Measurements from ENCODE around the gene CHRNA1. TPM values are rescaled to one million over a fixed set of nuclear protein-coding genes. Genes with fewer than 3 reads are reported as not detected.
A peak's percentile ranks its signal among the peaks of the same experiment; 100 is the strongest.

The CHRNA1 gene
- polyA plus RNA-seq, 10 donors = 81.4 to 162 (median 130) TPM

DNA sequence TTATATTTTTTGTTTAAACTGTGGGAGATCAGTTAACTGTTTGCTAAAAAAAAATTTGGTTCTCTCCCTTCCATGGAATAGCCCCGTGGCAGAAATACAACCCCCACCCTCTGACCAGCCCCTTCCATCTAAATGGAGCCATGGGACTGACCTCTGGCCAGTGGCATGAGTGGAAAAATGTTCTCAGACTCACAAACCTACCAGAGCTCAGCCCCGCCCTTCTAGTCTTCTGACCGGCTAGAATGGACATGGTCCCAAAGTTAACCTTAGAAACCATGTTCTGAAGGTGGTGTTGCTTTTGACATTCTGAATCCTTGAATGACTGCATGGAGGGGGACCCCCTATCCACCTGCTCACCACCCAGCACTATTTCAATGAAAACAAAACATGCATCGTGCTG, 1.3 kb upstream of the CHRNA1 start:
- DNase-seq = no peak

DNA sequence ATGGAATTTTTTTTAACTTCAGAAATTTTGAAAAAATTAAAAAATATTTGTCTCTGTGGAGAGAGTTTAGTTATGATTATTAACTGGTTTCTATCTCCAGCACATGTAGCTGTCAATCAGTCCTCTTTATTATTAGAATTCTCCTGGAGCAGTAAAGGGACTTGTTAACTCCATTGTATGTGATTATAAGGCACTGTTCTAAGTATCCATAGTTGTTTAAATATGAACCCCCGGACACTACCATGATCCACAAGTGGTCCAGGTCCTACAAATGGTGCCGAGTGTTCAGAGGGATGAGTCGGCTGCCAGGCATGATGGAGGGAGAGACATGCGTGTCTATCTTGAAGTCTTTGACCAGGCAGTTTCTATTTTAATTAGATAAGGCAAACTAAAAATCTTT, 492 bp downstream of the CHRNA1 start:
- no peak for DNase-seq

DNA sequence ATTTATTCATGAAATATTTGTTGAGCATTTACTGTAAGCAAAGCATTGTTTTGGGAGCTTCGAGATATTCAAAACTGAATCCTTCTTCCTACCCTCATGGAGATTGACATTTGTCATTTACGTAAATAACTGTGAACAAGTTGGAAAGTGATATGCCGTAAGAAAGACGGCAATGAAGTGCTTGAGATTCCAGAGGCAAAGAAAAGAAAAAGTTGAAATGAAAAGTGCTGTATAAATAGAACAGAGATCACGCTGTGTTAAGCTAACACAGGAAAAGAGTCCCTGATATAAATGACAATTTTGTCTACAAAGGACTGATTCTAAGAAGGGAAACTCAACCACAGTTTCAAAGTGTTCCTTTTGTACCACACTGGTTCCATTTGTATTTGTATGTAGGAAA, 1.8 kb downstream of the CHRNA1 start:
- no peak for DNase-seq

DNA sequence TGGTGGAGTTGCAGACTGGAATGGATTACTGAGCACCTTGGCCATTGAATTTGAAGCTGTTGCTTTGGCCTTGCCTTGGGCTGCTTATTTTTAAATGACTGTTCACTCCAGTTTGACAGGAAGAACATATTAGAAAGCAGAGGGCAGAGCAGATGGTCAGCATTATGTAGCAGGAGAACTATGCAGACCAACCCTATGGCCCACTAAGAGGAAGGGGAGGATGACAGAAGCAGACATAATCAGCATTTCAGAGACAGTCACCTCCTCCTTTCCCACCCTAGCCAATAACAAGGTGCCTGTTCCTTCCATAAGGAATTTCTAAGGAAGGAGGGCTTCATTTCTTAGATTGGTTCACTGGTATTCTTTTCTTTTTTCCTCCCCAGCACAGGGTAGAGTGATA, 2.4 kb downstream of the CHRNA1 start:
- DNase-seq = peak in 1 of 3 donors; percentile 38

DNA sequence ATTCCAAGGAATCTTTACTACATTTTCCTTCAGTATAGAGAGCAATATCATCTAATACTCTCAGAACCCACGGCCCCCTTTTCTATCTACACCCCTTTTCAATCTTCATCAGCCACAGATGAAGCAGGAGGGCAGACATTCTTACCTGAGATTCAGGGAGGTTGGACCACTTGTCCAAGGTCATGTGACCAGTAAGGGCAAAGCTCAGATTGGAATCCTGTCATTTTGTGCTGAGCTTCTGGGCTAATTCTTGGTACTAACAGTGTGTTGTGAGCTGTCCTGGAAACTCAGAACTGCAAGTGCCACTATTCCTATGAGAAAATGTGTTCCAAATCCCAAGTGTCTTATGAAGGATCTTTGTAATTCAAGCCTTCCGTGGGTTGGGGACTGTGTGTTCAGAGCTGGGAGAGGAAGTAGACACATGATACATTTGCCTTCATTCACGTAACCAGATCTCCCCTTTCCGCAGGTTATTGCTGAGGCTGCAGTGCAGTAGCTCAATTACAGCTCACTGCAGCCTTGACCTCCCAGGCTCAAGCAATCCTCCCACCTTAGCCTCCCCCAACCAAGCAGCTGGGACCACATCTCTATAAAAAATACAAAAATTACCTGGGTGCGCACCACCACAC, 3.3 kb downstream of the CHRNA1 start:
- no peak for DNase-seq

DNA sequence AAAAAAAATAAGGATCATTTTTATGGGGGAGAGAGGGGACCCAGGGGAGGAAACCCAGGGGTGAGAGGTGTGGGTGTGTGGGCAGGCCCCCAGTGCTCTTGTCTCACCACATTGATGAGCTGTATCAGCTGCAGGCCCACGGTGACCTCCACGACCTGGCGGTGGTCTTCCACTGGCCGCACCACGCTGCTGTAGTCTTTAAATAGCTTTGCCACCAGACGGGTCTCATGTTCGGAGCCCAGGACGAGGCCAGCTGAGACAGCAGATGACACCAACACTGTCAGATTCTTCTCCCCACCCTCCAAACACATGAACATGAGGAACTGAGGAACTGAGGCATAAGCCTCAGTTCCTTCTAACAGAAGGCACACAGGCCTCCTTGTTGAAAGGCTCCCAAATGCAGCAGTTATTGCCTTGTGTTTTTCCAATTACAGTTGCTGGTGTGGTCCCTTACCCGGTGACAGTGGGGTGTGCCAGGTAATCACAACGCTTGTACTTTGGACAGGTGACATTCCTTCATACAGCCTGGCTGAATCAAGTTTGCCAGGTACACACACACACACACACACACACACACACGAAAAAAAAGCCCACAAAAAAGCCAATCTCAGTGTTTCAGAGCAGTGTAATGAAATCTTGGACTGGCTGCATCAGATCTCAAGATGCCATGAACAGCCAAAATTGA, 4.7 kb downstream of the CHRNA1 start:
- DNase-seq = no peak

DNA sequence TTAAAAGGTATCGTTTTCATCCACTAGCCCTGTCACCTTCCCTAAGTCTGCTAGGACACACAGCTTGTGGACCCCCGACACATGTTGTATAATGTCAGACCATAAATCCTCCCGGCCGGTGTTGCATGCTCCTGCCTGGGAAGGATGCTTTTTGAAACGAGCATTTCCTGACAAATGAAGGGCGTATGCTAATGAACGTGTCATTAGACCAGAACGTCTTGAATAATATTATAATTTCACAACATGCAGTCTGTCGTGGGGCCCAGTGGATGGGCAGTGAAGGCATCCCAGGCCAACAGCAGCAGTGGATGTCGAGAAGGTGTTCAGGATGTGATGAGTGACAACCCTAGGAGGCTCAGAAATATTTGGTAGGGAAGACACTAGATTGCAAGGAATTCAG, 7.5 kb downstream of the CHRNA1 start:
- DNase-seq = no peak

DNA sequence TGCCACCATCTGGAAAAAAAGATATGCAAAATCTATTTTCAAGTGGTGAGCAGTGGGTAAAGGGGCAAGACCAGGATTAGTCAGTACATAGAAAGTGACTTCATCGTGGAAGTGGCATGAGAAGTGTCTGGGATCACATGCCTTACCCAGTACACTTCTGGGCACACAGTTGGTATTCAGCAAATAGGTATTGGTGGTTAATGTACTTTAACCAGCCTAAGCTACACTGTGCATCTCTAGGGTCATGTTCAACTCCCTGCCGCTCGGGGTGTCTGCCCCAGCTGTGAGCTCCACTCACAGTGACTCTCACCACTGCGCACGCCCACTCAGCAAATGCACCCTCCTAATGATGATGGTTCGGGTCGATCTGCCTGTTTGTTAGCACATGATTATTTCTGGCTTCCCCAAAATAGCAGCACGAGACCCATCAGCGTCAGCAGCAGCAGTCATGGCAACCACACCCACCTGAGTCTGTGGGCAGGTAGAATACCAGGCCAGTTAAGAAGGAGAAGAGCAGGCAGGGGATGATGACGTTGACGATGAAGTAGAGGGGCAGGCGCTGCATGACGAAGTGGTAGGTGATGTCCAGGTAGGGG, 11.1 kb downstream of the CHRNA1 start:
- DNase-seq = no peak

DNA sequence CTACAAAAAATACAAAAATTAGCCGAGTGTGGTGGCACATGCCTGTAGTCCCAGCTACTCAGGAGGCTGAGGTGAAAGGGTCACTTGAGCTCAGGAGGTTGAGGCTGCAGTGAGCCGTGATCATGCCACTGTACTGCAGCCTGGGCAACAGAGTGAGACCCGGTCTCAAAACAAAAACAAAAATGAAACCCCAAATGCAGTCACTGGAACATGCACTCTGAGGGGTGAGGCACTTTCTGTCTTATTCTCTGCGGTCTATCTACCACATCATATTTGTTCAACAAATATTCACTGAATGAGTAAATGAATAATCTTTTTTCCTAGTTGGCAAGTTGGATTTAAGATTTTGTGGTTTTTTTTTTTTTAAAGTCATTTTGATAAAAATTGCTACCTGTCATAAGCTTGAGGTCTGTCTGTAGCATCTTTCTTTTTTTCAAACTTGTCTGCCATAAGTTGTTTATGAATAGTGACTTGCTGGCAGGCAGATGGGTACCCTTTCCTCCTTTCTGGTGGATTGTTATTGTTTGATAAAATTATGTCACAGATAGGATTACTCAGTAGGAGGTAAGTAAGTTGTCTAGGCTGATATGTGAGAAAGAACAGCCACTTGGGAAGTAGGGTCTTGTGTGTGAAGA, 11.8 kb downstream of the CHRNA1 start:
- no peak for DNase-seq

DNA sequence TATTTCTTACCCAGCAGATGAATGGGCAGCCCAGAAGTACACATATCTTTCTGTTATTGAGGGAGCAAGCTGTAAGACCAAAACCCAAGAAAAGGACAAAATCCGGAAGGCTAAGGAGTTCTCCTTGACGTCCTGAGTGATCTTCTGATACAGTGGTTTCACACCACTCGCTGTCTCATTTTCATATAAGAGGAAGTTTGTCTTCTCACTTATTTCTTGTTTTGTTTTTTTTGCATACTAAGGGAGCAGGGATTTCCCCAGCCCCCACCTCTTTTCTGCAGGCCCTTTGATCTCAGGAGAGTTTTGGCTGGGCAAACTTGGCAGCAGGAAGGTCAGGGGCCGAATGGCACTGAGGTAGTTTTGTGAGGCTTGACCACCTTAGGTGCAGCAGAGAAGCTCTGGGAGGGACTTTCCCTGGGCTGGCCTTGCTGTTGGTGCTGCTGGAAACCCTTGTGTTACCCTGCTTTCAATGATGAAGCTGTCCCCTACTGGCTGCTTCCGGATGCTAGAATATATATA, 13.3 kb downstream of the CHRNA1 start:
- DNase-seq = no peak

DNA sequence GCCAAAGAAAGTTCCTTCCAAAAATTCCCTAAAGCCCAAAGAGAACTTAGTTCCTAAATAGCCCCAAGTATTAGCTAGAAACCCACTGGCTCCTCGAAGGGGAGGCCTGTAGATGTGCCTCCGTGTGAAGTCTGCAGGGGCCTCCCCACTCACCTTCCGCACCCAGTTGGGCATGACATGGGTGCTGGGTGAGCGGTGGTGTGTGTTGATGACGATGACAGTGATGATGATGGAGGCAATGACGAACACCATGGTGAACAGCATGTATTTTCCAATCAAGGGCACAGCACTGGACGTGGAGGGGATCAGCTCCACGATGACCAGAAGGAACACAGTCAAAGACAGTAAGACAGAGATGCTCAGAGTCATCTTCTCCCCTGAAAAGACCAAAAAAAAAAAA, 14.5 kb downstream of the CHRNA1 start:
- no peak for DNase-seq

DNA sequence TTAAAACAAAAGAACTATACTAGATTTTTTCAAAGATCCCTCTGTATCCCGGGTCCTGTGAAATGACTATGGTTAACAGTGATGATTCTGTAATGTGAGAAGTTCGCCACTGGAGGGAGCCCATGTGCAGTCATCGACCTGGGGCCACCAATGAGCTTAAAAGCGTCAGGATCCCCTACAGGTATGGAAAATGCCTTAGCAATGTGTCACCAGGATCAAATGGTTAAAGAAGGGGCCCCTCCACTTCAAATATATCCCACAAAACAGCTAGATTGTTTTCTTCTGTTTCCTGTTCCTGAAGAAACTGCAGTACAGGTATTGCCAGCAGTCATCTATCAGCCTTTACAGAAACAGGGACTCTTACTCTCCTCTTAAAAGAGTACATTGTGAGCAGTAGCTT, 15.3 kb downstream of the CHRNA1 start:
- peak in 1 of 3 donors; percentile 71 for DNase-seq

DNA sequence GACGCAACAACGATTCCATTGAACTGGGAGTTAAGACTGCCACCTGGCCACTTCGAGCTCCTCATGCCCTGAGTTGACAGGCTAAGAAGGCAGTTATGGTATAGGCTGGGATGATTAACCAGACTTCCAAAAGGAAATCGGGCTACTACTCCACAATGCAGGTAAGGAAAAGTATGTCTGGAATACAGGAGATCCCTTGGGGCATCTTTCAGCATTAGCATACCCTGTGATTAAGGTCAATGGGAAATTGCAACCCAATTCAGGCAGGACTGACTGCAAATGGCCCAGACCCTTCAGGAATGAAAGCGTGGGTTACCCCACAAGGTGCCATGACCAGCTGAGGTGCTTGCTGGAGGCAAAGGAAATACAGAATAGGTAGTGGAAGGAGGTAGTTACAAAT, 19.1 kb downstream of the CHRNA1 start:
- no peak for DNase-seq

DNA sequence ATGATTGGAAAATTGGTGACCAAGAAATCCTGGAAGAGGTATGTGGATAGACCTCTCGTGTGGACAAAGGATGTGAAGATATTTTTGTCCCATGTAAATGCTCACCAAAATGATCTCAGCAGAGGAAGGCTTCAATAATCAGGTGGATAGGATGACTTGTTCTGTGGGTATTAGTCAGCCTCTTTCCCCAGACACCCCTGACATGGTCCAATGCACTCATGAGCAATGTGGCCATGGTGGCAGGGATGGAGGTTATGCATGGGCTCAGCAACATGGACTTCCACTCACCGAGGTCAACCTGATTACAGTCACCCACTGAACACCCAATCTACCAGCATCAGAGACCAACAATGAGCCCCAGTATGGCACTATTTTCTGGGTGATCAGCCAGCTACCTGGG, 20.2 kb downstream of the CHRNA1 start:
- DNase-seq = no peak

DNA sequence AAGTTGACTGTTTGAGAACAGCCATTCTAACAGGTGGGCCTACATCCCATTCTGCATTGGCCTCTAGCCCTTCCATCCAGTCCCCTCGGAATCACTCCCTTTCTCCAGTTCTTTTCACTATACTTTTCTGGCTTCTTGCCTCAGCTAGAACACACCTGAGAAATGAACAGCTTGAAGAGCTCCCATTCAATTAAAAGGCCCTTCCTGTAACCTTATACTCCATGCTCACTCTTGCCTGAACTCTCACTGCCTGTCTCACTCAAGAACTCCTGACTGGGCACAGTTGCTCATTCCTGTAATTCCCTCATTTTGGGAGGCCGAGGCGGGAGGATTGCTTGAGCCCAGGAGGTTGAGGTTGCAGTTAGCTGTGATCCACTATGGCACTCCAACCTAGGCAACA, 23.6 kb downstream of the CHRNA1 start:
- DNase-seq = no peak

DNA sequence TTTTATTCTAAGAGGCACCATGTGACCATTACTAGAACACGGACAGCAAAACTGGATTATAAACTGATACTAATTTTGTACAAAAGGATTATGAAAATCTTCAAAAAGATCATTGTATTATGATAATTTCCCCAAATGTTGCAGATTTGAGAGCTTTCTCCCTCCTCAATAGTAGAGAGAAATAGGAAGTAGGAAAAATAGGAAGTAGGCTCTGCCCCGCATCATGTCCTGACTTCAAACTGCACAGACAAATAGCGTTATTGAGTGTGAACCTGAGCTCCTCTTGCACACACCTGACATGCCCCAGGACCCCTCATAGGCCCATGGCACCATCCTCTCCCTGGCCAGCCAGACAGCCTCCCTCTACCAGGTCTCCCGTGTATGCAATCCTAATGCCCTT, 25.4 kb downstream of the CHRNA1 start:
- DNase-seq = no peak

DNA sequence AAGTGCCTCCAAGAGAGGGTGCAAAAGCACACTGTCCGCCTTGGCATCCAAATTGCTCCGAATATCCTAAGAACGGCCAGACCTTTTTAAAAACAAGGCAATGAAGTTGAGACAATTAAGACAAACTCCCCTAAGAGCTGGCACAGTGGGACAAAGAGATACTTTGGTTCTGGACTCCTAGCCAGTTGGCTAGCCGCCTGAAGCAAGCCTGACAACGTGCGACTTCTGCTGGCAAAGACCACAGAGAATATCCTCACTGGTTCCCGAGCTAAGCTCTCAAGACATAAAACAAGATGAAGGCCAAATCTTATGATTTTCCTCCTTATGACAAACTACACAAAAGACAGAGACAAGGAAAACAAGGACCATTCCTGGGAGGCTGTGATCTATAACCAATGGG, 32.7 kb downstream of the CHRNA1 start:
- DNase-seq = no peak

DNA sequence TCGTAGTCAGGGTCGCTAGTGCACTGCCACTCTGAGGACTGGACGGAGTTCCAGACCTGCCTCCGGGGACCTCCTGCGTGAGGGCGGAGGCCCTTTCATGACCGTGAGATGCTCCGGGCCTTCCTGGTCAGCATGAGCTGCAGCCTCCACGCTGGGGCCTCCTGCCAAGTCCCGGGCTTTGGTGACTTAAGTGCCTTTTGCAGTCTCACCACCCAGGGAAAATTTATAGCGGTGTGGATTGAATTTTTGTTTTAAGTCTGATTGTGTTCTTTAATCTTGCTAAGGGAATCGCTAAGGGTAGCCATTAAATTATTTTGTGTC, 33.6 kb downstream of the CHRNA1 start:
- DNase-seq = no peak

DNA sequence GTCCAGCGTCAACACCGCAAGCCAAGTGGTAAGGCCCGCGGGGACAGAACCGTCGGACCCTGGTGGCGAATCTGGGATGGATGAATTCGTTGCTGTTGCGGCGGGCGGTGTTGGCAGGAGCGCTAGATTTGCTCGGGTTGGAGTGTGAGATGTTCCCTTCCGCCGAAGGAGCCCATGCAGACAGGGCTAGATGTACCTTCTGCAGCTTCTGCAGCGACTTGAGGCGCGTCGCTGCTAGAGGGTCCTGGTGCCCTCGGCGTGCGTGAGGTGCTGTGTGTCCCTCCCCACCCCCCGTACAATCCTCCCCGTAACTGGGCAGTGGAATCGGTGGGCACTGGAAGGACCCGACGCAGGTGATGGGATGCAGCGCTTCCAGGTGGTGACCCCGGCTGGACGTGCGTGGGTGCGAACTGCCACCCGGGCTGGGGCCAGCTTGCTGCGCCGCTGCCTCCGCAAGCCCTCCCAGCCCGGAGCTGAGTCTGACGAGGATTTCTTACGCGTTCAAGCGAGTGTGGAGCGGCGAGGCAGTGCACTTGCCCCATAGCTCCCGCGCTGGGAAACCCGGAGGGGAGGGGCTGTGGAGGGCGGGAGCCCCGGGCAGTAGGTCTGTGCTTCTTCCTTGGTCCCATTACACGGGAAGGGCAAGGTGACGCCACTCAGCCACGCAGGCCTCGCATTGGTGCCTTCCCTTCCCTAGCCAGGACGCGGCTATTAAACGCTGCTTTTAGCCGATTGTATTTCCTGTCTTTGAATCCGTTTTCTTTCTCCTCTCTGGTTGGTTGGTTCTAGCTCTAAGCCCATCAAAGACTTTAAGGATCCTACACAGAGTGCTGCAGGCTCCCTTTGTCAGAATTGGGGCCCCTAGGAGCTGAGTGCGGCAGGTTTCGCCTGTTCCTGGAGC, 34.2 kb downstream of the CHRNA1 start:
- peak in 2 of 3 donors; percentile 11 to 51 for DNase-seq

DNA sequence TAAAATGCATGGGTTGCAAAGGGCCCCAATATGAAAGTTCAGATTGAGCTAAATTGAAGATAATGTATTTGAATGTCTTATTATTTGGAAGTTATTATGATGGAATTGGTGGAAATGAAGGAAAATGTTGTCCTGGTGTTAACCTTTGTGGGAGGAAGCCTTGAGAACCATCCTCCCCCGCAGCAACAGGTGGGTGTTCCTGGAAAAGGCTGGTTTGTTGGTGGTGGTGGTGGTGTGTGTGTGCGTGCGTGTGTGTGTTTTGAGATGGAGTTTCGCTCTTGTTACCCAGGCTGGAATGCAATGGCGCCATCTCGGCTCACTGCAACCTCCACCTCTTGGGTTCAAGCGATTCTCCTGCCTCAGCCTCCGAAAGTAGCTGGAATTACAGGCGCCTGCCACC, 36.2 kb downstream of the CHRNA1 start:
- no peak for DNase-seq

DNA sequence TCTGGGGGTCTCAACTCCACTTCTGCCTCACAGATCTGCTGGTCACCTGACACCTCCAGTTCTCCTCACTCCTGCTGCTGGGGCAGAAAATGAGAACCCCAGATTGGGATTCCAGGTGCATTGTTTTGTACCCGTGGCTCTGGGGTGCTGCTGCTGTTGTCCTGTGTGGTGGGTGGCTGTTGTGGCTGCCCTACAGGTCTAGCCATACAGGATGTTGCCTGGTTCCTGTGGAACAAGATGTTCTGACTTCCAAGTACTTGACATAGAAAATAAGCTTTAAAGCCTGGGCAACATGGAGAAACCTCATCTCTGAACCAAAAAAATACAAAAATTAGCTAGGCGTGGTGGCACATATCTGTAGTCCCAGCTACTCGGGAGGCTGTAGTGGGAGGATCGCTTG, 38.1 kb downstream of the CHRNA1 start:
- DNase-seq = no peak

Measured in muscle of back (tissue), 11 donors.